ENCODE measurements around the gene SLC5A3.

SLC5A3 gene

DNA sequence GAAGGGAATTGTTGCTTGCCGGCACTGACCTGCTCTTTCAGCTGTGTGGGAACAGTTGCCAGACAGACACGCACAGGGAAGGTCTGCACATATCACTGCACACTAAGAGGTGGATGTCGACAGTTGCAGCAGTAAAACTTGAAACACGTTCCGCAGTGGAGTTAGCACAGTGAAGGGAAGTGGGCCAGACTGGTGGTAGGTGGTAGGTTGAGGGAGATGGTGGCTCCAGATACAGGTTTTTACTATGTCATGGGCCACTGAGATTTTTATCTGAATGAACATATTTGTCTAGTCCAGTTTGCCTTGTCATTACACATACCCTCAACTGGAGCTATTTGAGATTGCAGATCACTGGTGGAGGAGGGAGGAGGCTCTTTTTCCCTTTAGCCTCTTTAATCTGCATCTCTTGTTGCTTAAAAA, 13.5 kb downstream of the SLC5A3 start:
- H3K27ac ChIP-seq = no peak overlapping the region
- TF ChIP-seq ZFX (IDR thresholded peaks at IDR 0.05; ENCODE audit: borderline replicate concordance) = no peak
- TF ChIP-seq, protein P1, sequence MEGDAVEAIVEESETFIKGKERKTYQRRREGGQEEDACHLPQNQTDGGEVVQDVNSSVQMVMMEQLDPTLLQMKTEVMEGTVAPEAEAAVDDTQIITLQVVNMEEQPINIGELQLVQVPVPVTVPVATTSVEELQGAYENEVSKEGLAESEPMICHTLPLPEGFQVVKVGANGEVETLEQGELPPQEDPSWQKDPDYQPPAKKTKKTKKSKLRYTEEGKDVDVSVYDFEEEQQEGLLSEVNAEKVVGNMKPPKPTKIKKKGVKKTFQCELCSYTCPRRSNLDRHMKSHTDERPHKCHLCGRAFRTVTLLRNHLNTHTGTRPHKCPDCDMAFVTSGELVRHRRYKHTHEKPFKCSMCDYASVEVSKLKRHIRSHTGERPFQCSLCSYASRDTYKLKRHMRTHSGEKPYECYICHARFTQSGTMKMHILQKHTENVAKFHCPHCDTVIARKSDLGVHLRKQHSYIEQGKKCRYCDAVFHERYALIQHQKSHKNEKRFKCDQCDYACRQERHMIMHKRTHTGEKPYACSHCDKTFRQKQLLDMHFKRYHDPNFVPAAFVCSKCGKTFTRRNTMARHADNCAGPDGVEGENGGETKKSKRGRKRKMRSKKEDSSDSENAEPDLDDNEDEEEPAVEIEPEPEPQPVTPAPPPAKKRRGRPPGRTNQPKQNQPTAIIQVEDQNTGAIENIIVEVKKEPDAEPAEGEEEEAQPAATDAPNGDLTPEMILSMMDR (IDR thresholded peaks at IDR 0.05) = no peak

DNA sequence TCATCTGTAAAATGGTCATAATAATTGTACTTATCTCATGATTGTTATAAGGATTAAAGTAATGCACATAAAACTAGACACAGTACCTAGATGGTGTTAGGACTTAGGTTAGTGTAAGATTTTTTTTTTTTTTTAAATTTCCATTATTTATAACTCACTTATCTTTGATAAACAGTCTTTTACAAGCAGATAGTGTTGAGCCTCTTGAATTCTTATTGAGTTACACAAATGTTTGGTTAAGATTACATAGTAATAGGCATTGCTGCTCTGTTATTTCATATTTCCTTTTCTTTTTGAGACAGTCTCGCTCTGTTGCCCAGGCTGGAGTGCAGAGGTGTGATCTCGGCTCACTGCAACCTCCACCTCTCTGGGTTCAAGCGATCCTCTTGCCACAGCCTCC, 15.4 kb downstream of the SLC5A3 start:
- no peak for TF ChIP-seq ZFX (IDR thresholded peaks at IDR 0.05; ENCODE audit: borderline replicate concordance)
- TF ChIP-seq, protein P1 (IDR thresholded peaks at IDR 0.05) = no peak
- no peak overlapping the region for H3K27ac ChIP-seq

DNA sequence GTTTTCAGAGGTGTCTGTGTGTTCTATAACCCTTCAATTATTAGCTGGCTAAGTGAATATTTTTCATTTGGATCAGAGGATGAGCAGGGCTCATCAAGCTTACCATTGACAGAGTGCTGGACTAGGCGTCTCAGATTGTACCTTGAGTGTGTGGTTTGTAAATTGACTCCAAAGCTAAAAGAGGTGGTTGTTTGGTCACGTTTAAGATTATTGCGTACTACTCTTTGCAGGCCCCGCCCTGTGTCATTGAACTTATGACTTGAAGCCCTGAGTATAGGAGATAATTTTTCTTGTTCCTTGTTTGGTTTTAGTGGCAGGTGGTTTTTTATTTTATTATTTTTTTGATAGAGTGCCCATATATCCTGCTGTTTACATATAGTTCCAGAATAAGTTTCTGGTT, 17.7 kb downstream of the SLC5A3 start:
- H3K27ac ChIP-seq = no peak overlapping the region
- no peak for TF ChIP-seq ZFX (IDR thresholded peaks at IDR 0.05; ENCODE audit: borderline replicate concordance)
- TF ChIP-seq, protein P1 (IDR thresholded peaks at IDR 0.05) = no peak

DNA sequence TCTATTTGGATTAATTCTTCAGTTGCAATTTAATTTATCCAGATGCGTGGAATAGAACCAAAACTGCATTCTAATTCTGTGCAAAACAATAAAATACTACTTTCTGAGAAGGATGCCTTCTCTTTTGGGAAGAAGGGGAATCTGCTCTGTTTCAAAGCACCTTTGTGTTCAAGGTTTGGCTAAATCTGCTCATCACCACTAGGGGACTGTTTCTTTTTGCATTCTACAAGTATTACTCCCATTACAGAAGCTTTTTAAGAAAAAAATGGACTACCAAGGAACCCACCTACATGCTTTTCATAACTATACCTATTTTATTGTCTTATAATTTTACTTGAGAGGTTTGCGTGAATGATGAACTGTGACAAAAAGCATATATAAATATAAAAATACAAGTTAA, 18.2 kb downstream of the SLC5A3 start:
- TF ChIP-seq, protein P1 (IDR thresholded peaks at IDR 0.05) = peak; percentile 38; the same call in 1 of the 2 replicates
- TF ChIP-seq ZFX (IDR thresholded peaks at IDR 0.05; ENCODE audit: borderline replicate concordance) = no peak
- H3K27ac ChIP-seq = no peak overlapping the region

DNA sequence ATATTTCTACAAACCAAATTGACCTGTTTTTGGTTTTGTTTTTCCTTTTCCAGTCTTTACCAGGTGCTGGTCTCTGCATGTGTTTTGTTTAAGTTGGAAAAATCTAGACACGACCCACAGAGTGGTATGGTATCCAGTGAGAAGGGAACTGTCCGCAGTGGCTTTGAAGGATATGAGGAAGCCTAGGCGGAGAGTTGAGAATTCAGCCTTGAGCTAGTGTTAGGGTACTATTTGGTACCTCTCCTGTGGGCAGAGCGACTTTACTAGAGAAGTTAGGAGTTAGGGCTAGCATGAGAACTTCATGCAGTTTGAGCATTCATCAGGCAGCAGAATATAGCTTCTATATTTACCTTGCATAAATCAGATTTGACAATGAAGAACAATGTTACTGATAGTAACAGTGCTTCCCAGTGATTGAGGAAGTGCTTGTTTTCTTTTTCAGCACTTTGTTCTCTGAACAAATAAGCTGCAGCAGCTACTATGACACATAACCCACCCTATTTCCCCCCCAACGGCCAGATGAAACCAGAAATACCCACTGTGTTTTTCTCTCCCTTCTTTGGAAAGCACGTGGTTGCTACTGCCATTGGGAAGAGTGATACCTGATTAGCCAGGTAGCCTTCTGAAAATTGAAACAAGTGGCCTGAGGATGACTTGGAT, 19.0 kb downstream of the SLC5A3 start:
- TF ChIP-seq, protein P1 (IDR thresholded peaks at IDR 0.05) = no peak
- no peak for TF ChIP-seq ZFX (IDR thresholded peaks at IDR 0.05; ENCODE audit: borderline replicate concordance)
- no peak overlapping the region for H3K27ac ChIP-seq

DNA sequence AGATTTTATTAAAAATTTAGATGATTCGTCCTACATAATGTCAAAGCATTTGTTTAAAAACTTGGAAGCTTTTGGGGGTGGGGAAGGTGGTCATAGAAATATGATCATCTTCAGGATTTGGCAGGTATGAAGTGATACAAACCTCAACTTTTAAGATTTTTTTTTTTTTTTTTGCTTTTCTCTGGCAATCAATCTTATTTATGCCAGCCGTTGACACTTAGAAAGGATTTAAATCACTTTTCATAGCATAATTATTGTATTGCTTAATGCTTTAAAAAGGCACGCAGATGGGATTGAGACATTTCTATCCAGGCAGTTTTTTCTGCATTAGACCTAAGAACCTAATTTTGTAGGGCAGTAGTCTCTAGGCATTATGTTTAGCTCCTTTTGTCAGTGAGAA, 19.7 kb downstream of the SLC5A3 start:
- H3K27ac ChIP-seq = no peak overlapping the region
- TF ChIP-seq ZFX (IDR thresholded peaks at IDR 0.05; ENCODE audit: borderline replicate concordance) = no peak
- TF ChIP-seq, protein P1 (IDR thresholded peaks at IDR 0.05) = no peak

DNA sequence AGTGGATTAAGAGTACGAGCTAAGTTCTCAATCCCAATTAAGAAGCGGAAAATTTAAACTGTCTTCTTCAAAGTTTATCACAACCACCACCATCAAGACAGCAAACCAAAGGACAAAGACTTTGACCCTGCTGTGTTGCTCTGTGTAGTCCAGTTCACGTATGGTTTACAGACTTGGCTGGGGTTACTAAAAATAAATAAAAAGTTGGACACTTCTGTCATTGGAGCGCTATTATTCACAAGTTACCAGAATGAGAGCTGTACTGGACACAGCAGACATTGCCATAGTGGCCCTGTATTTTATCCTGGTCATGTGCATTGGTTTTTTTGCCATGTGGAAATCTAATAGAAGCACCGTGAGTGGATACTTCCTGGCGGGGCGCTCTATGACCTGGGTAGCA, 21.6 kb downstream of the SLC5A3 start:
- TF ChIP-seq, protein P1 (IDR thresholded peaks at IDR 0.05) = no peak
- no peak for TF ChIP-seq ZFX (IDR thresholded peaks at IDR 0.05; ENCODE audit: borderline replicate concordance)
- no peak overlapping the region for H3K27ac ChIP-seq
